Esophagus (tissue), 2 donors: ENCODE results near the gene PLPPR3. TPM values are rescaled to one million over a fixed set of nuclear protein-coding genes. Genes with fewer than 3 reads are reported as not detected.

ENCODE experiments used
- H3K27ac ChIP-seq, 2 donors: one replicate each; pipeline ENCODE4 v1.5.1; 2013; ENCODE audit warnings: low read depth in 2 of 2, mild to moderate bottlenecking in 2 of 2, inconsistent platforms in 1 of 2, low read length in 1 of 2, moderate library complexity in 1 of 2
- H3K27me3 ChIP-seq, 2 donors: one replicate each; pipeline ENCODE4 v1.6.1; 2013; ENCODE audit warnings: low read length in 2 of 2, control low read depth in 1 of 2, mild to moderate bottlenecking in 1 of 2; ENCODE audit not compliant: insufficient read depth in 2 of 2, control insufficient read depth in 1 of 2
- H3K36me3 ChIP-seq, 2 donors: one replicate each; pipeline ENCODE4 v1.6.1; 2013; ENCODE audit warnings: low read length in 1 of 2; ENCODE audit not compliant: control insufficient read depth in 2 of 2, insufficient read depth in 2 of 2
- H3K4me1 ChIP-seq, 2 donors: one replicate each; pipeline ENCODE4 v1.6.1; 2013; ENCODE audit warnings: low read length in 1 of 2; ENCODE audit not compliant: control insufficient read depth in 2 of 2, insufficient read depth in 2 of 2
- H3K4me3 ChIP-seq, 2 donors: one replicate each; pipeline ENCODE4 v1.5.1; 2013; ENCODE audit warnings: low read length in 2 of 2, mild to moderate bottlenecking in 2 of 2, low read depth in 1 of 2, moderate library complexity in 1 of 2
- H3K9me3 ChIP-seq, 2 donors: one replicate each; pipeline ENCODE4 v1.6.1; 2013; ENCODE audit warnings: mild to moderate bottlenecking in 2 of 2, low read depth in 1 of 2, low read length in 1 of 2, moderate library complexity in 1 of 2; ENCODE audit not compliant: control insufficient read depth in 2 of 2, insufficient read depth in 1 of 2
- WGBS, 2 donors: extraction: QIAGEN DNeasy Blood & Tissue Kit; methylation state at CpG; one replicate each; pipeline ENCODE4 v1.1.7; 2013; 5-methylcytosine and 5-hydroxymethylcytosine counted together
- polyA plus RNA-seq, 2 donors: library from polyadenylated mRNA; stranded (reverse); fragments of 200-250 nt; gene quantifications; one replicate each; pipeline ENCODE4 v1.2.3, GENCODE V29; 2013
- donor health status: healthy with polysubstance abuse.
- donor health status: Bipolar disorder and iron deficiency.

PLPPR3 gene
- polyA plus RNA-seq, 2 donors: not detected

GRCh38 chr19:831407-832369 is 9.9 kb upstream of the PLPPR3 start:
- 50 to 52% methylated on average over 35 to 38 of the region's 38 CpGs for WGBS, 2 donors
- Histone ChIP-seq H3K27me3 (peaks cover 0 to 4% of the 10 kb centered on the region in 2 donors), H3K4me1 (no peaks in the 10 kb centered on the region), H3K4me3 (no peak overlapping the region), H3K9me3 (no peaks in the 10 kb centered on the region), H3K36me3 (no peaks in the 10 kb centered on the region), H3K27ac (no peak overlapping the region)

GRCh38 chr19:829129-829758 is 7.5 kb upstream of the PLPPR3 start:
- Histone ChIP-seq H3K9me3 (no peaks in the 10 kb centered on the region), H3K4me1 (no peaks in the 10 kb centered on the region), H3K36me3 (no peaks in the 10 kb centered on the region), H3K4me3 (no peak overlapping the region), H3K27ac (no peak overlapping the region), H3K27me3 (peaks cover 0 to 4% of the 10 kb centered on the region in 2 donors)
- WGBS, 2 donors: 63 to 65% methylated on average over 18 of the region's 18 CpGs

GRCh38 chr19:827710-828321 is 6.1 kb upstream of the PLPPR3 start, which contains the start of gene AZU1:
TSS of gene AZU1 (plus strand) at chr19:827837. CDS start at chr19:827847, 10 bp downstream.
- WGBS, 2 donors: 54 to 61% methylated on average over 32 to 33 of the region's 33 CpGs
- H3K4me3 ChIP-seq: no peak within 1 kb of the TSS
- no peak within 1 kb of the TSS for H3K27ac ChIP-seq
- H3K4me1 ChIP-seq: no peaks in the 10 kb centered on the region
- peaks cover 0 to 2% of the 10 kb centered on the region in 2 donors for H3K27me3 ChIP-seq
- H3K9me3 ChIP-seq: no peaks in the 10 kb centered on the region
- H3K36me3 ChIP-seq: no peaks in the 10 kb centered on the region

- Histone ChIP-seq H3K4me1 (no peaks in the 10 kb centered on the region), H3K4me3 (no peak overlapping the region), H3K27me3 (peaks cover 0 to 6% of the 10 kb centered on the region in 2 donors), H3K27ac (no peak overlapping the region), H3K9me3 (no peaks in the 10 kb centered on the region), H3K36me3 (no peaks in the 10 kb centered on the region)
- WGBS, 2 donors: 86 to 87% methylated on average over 11 of the region's 11 CpGs
Measured at GRCh38 chr19:827314-827709, 5.6 kb upstream of the PLPPR3 start.

DNA sequence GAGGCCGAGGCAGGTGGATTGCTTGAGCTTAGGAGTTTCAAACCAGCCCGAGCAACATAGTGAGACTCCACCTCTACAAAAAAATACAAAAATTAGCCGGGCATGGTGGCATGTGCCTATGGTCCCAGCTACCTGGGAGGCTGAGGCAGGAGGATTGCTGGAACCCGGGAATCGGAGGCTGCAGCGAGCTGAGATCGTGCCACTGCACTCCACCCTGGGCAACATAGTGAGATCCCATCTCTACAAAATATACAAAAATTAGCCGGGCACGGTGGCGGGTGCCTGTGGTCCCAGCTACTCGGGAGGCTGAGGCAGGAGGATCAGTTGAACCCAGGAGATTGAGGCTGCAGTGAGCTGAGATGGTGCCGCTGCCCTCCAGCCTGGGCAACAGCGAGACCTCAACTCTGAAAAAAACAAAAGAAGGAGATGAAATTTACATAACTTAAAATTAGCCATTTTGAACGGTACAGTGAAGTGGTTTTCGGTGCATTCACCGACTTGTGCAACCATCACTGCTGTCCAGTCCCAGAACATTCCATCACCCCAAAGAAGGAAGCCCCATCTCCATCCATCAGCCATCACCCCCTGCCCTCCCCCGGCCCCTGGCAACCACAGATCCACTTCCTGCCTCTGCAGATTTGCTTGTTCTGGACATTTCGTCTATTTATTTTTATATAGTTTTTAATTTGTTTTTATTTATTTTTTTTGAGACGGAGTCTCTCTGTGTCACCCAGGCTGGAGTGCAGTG is 4.3 kb upstream of the PLPPR3 start:
- peaks cover 0 to 17% of the 10 kb centered on the region in 2 donors for H3K27me3 ChIP-seq
- no peak overlapping the region for H3K27ac ChIP-seq
- H3K9me3 ChIP-seq: no peaks in the 10 kb centered on the region
- 76 to 80% methylated on average over 19 of the region's 19 CpGs for WGBS, 2 donors
- H3K4me3 ChIP-seq: no peak overlapping the region
- no peaks in the 10 kb centered on the region for H3K36me3 ChIP-seq
- H3K4me1 ChIP-seq: no peaks in the 10 kb centered on the region

GRCh38 chr19:824885-825284 is 3.1 kb upstream of the PLPPR3 start:
- H3K27me3 ChIP-seq: peaks cover 0 to 15% of the 10 kb centered on the region in 2 donors
- H3K4me3 ChIP-seq: no peak overlapping the region
- 73 to 74% methylated on average over 15 of the region's 15 CpGs for WGBS, 2 donors
- no peaks in the 10 kb centered on the region for H3K36me3 ChIP-seq
- H3K27ac ChIP-seq: no peak overlapping the region
- no peaks in the 10 kb centered on the region for H3K9me3 ChIP-seq
- H3K4me1 ChIP-seq: no peaks in the 10 kb centered on the region

DNA sequence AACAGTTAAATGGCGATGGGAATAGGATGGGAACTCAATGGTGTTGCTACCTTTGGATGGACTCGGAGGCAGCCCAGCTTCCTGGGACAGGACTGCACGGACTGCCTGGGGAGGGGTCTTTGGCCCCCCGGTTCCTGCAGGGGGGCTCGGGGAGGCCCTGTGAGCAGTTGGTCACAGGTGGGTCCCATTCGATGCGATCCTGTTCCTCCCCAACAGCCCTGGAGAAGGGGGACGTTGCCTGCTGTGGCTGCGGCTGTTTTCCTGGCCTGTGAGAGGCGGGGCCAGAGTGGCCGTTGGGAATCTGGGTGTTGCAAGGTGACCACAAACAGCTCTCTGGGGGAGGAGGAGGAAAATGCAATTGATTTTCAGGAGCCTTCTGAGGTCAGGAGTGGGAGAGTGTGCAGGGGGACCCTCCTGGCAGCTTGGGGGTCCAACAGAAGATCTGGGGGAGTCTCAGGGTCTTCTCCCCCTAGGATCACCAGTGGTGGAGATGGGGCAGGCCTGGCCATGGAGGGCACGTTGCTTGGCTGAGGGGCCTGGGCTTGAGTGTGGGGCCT is 1.9 kb upstream of the PLPPR3 start:
- no peaks in the 10 kb centered on the region for H3K9me3 ChIP-seq
- no peaks in the 10 kb centered on the region for H3K36me3 ChIP-seq
- H3K27ac ChIP-seq: no peak overlapping the region
- peaks cover 0 to 15% of the 10 kb centered on the region in 2 donors for H3K27me3 ChIP-seq
- H3K4me3 ChIP-seq: no peak overlapping the region
- H3K4me1 ChIP-seq: no peaks in the 10 kb centered on the region
- 55 to 56% methylated on average over 12 of the region's 12 CpGs for WGBS, 2 donors

DNA sequence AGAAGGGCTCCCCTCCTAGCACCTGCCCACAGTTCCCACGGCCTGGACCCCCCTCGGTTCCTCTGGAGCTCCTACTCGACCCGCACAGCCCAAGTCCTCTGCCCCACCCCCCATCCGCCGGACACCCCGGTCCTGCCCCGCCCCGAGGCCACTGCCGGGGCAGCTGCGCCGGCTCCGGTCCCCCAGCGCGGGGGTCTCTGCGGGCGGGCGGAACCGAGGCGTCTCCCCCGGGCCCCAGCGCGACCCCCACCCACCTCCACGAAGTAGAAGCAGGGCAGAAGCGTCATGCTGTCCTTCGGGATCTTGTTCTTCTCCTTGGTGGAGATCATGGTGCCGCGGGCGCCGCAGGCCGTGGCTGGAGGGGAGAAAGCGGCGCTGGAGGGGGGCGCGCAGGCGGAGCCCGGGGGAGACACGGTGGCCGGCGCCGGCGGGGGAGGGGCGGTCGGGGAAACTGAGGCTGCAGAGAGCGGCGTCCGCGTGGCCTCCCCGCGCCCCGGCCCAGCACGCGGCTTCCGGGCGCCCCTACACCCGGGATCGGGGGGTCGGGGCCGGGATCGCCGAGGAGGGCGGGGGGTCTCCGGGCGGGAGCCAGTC is 427 bp downstream of the PLPPR3 start:
- peak overlapping the region in 1 of 2 donors; percentile 5 for H3K4me3 ChIP-seq
- H3K36me3 ChIP-seq: no peaks in the 10 kb centered on the region
- no peak overlapping the region for H3K27ac ChIP-seq
- H3K9me3 ChIP-seq: no peaks in the 10 kb centered on the region
- 2% methylated on average over 29 to 64 of the region's 64 CpGs for WGBS, 2 donors
- H3K27me3 ChIP-seq: peaks cover 0 to 15% of the 10 kb centered on the region in 2 donors
- no peaks in the 10 kb centered on the region for H3K4me1 ChIP-seq
